Right lobe of liver (tissue), 4 donors: ENCODE data around the gene NR5A2.

Experiments used
- POLR2A ChIP-seq: fragments of 450-650 bp; IDR thresholded peaks from one replicate; pipeline ENCODE4 v1.6.1; 2017; ENCODE audit warnings: antibody characterized with exemption, mild to moderate bottlenecking
- TF ChIP-seq, protein P1 (sequence below), 4 donors: fragments of 200-600 bp in 3 of 4; fragments of 450-650 bp in 1 of 4; IDR thresholded peaks; one replicate each; pipeline versions ENCODE4 v1.5.1 to v1.8.0; 2016 to 2022; ENCODE audit warnings: antibody characterized with exemption in 4 of 4, mild to moderate bottlenecking in 2 of 4
- donor health status: DM: no; HTN: no; CAD: no.
- donor health status: DM: no; HTN: no; CAD: no.
- donor health status: DM: no; HTN: yes; CAD: no.

DNA sequence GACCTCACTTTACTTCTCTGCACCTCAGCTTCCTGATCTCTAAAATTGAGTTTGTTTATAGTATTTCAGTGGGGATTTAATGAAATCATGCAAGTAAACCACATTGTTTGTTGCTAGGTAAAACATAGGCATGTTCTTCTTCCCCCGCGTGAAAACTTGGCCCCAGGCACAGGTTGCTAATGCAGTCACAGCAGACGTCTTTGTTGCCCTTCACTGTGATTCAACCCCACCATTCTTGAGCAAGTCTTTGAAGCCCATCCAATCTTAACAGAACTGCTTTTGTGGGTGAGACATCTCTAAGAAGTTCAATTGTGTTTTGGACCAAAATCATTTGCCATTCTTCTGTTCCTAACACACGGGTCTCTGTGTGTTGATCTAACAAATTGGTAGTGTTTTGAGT is 196.8 kb downstream of the NR5A2 start:
- TF ChIP-seq, protein P1, sequence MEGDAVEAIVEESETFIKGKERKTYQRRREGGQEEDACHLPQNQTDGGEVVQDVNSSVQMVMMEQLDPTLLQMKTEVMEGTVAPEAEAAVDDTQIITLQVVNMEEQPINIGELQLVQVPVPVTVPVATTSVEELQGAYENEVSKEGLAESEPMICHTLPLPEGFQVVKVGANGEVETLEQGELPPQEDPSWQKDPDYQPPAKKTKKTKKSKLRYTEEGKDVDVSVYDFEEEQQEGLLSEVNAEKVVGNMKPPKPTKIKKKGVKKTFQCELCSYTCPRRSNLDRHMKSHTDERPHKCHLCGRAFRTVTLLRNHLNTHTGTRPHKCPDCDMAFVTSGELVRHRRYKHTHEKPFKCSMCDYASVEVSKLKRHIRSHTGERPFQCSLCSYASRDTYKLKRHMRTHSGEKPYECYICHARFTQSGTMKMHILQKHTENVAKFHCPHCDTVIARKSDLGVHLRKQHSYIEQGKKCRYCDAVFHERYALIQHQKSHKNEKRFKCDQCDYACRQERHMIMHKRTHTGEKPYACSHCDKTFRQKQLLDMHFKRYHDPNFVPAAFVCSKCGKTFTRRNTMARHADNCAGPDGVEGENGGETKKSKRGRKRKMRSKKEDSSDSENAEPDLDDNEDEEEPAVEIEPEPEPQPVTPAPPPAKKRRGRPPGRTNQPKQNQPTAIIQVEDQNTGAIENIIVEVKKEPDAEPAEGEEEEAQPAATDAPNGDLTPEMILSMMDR (IDR thresholded peaks at IDR 0.05) = no peak
- TF ChIP-seq POLR2A = no peak
